ENCODE measurements around the gene FOXF2.

- no peak for TF ChIP-seq CTCF (IDR thresholded peaks at IDR 0.05)
- no peak for TF ChIP-seq POLR2A (IDR thresholded peaks at IDR 0.05)
Observed at GRCh38 chr6:1372690-1373089, 16.7 kb upstream of the FOXF2 start.

Measured in esophagus squamous epithelium (tissue), 4 donors.